HEK293 (cell line): ENCODE data around the gene TNFAIP8L3.

Source experiments
- CTCF ChIA-PET: fragments of 350-600 bp; formaldehyde crosslinking; extraction: SDS; loops from one replicate; lab custom pipeline; 2021; ENCODE audit warnings: antibody characterized with exemption; lab: Yijun Ruan, JAX
- POLR2A ChIA-PET: fragments of 300-600 bp; formaldehyde crosslinking; extraction: SDS; loops from one replicate; lab custom pipeline; 2020; ENCODE audit warnings: antibody characterized with exemption, inconsistent platforms; lab: Yijun Ruan, JAX
- H3K27ac ChIP-seq: fragments of 200-500 bp; sonication (Bioruptor generic); 2 replicates; pipeline ENCODE4 v1.5.1; 2014; ENCODE audit warnings: low read depth, low read length, control low read depth, inconsistent platforms; ENCODE audit errors: extremely low read depth
- H3K36me3 ChIP-seq, 2 experiments: fragments of 200-500 bp in 1 of 2; sonication (Bioruptor generic) in 1 of 2; 1 replicate in 1 of 2; 2 replicates in 1 of 2; pipeline ENCODE4 v1.5.1; 2014 to 2017; ENCODE audit warnings: inconsistent platforms in 2 of 2, low read length in 2 of 2; ENCODE audit not compliant: control insufficient read depth in 2 of 2, insufficient read depth in 1 of 2
- H3K4me1 ChIP-seq: fragments of 200-500 bp; sonication (Bioruptor generic); 2 replicates; pipeline ENCODE4 v1.5.1; 2014; ENCODE audit warnings: mild to moderate bottlenecking, low read length, inconsistent platforms; ENCODE audit not compliant: control insufficient read depth, insufficient read depth
- H3K4me3 ChIP-seq: 2 replicates; pipeline ENCODE4 v1.5.1; 2011; ENCODE audit warnings: low read depth, mild to moderate bottlenecking, control low read depth, low read length, moderate library complexity
- H3K9me3 ChIP-seq: fragments of 200-500 bp; sonication (Bioruptor generic); 2 replicates; pipeline ENCODE4 v1.5.1; 2014; ENCODE audit warnings: low read depth, low read length, inconsistent platforms; ENCODE audit not compliant: control insufficient read depth, insufficient read depth
- GFI1B ChIP-seq: fragments of 450-650 bp; formaldehyde crosslinking; IDR thresholded peaks from 2 replicates; pipeline ENCODE4 v1.5.1; 2016; ENCODE audit warnings: missing biosample characterization, missing genetic modification characterization
- KLF10 ChIP-seq: fragments of 450-650 bp; IDR thresholded peaks from 2 replicates; pipeline ENCODE4 v1.5.1; 2018; ENCODE audit warnings: missing biosample characterization, mild to moderate bottlenecking, missing genetic modification characterization
- OSR2 ChIP-seq: fragments of 450-650 bp; formaldehyde crosslinking; IDR thresholded peaks from 2 replicates; pipeline ENCODE4 v1.5.1; 2016; ENCODE audit warnings: missing biosample characterization, missing genetic modification characterization
- PRDM2 ChIP-seq: fragments of 450-650 bp; formaldehyde crosslinking; IDR thresholded peaks from 2 replicates; pipeline ENCODE4 v1.5.1; 2016; ENCODE audit warnings: missing biosample characterization, missing genetic modification characterization, borderline replicate concordance
- TCF7L2 ChIP-seq: IDR thresholded peaks from 2 replicates; pipeline ENCODE4 v1.6.1; 2011; ENCODE audit warnings: low read depth, mild to moderate bottlenecking, inconsistent platforms, low read length, moderate library complexity, borderline replicate concordance
- ZBTB26 ChIP-seq: fragments of 450-650 bp; formaldehyde crosslinking; optimal IDR thresholded peaks from 2 replicates; pipeline ENCODE3; 2016; ENCODE audit warnings: missing biosample characterization, mild to moderate bottlenecking, missing genetic modification characterization
- ZBTB6 ChIP-seq: fragments of 450-650 bp; formaldehyde crosslinking; IDR thresholded peaks from 2 replicates; pipeline ENCODE4 v1.5.1; 2017; ENCODE audit warnings: missing biosample characterization, missing genetic modification characterization
- ZIC2 ChIP-seq: fragments of 450-650 bp; formaldehyde crosslinking; IDR thresholded peaks from 2 replicates; pipeline ENCODE4 v1.5.1; 2016; ENCODE audit warnings: missing biosample characterization, missing genetic modification characterization
- ZNF211 ChIP-seq: fragments of 450-650 bp; formaldehyde crosslinking; IDR thresholded peaks from 2 replicates; pipeline ENCODE4 v1.5.1; 2016; ENCODE audit warnings: low read depth, missing biosample characterization, missing genetic modification characterization
- ZNF280D ChIP-seq: fragments of 450-650 bp; formaldehyde crosslinking; IDR thresholded peaks from 2 replicates; pipeline ENCODE4 v1.5.1; 2016; ENCODE audit warnings: missing biosample characterization, missing genetic modification characterization
- ZNF518A ChIP-seq: fragments of 450-650 bp; formaldehyde crosslinking; conservative IDR thresholded peaks from 2 replicates; pipeline ENCODE4 v1.5.1; 2016; ENCODE audit warnings: low read depth, missing biosample characterization, missing genetic modification characterization
- ZNF624 ChIP-seq: fragments of 450-650 bp; formaldehyde crosslinking; IDR thresholded peaks from 2 replicates; pipeline ENCODE4 v1.5.1; 2017; ENCODE audit warnings: missing biosample characterization, missing genetic modification characterization

Gene TNFAIP8L3

GRCh38 chr15:51095681-51096331 lies 1.1 kb upstream of the TNFAIP8L3 start (continued):
- TF ChIP-seq ZNF518A (tag by site-specific recombination) = no peak
- no peak for TF ChIP-seq GFI1B
- TF ChIP-seq KLF10 (tag by site-specific recombination) = no peak

GRCh38 chr15:51093839-51094605 lies 684 bp downstream of the TNFAIP8L3 start:
- no peak overlapping the region; the same call in 1 of the 2 replicates for H3K27ac ChIP-seq
- TF ChIP-seq ZNF624 (tag by site-specific recombination) (no peak), PRDM2 (no peak), ZBTB6 (no peak), ZIC2 (tag by site-specific recombination) (peak; percentile 43), OSR2 (tag by site-specific recombination) (no peak), ZNF211 (no peak), ZNF280D (tag by site-specific recombination) (no peak), ZBTB26 (peak; percentile 40), TCF7L2 (no peak)
- TF ChIP-seq, all 188 proteins: peak for 2

More at GRCh38 chr15:51093839-51094605, 684 bp downstream of the TNFAIP8L3 start:
- H3K36me3 ChIP-seq = no peaks in the 10 kb centered on the region
- POLR2A ChIA-PET = interaction anchor here (0.7 kb wide), 1 partner anchor 189 kb away, joined by 6 read pairs; no protein-coding TSS in a partner anchor
- CTCF ChIA-PET = no interaction called here
- H3K9me3 ChIP-seq = no peaks in the 10 kb centered on the region
- peaks cover 5% of the 10 kb centered on the region; the same call in 1 of the 2 replicates for H3K4me1 ChIP-seq
- peak overlapping the region; percentile 47 for H3K4me3 ChIP-seq
